NT2/D1 (cell line): ENCODE data around the gene GUF1.
A peak's percentile ranks its signal among the peaks of the same experiment; 100 is the strongest.

ENCODE experiments used
- DNase-seq: peaks from one replicate; pipeline ENCODE4 v3.0.0-alpha.2; 2011; ENCODE audit warnings: low read depth, low spot score
- H3K27me3 ChIP-seq: 2 replicates; pipeline ENCODE4 v1.6.0; 2011; ENCODE audit warnings: mild to moderate bottlenecking; ENCODE audit not compliant: insufficient read length, insufficient read depth
- H3K36me3 ChIP-seq: 2 replicates; pipeline ENCODE4 v1.6.1; 2011; ENCODE audit warnings: mild to moderate bottlenecking, low read length, mixed read lengths; ENCODE audit not compliant: insufficient read depth, insufficient read length
- H3K4me1 ChIP-seq: 2 replicates; pipeline ENCODE4 v1.5.1; 2011; ENCODE audit not compliant: insufficient read depth, insufficient read length
- H3K4me3 ChIP-seq: 2 replicates; pipeline ENCODE4 v1.5.1; 2011; ENCODE audit warnings: low read depth; ENCODE audit not compliant: insufficient read length
- H3K9ac ChIP-seq: 2 replicates; pipeline ENCODE4 v1.6.0; 2011; ENCODE audit warnings: low read depth; ENCODE audit not compliant: insufficient read length
- H3K9me3 ChIP-seq: 2 replicates; pipeline ENCODE4 v1.5.1; 2011; ENCODE audit warnings: mild to moderate bottlenecking, low read length; ENCODE audit not compliant: insufficient read depth
- SUZ12 ChIP-seq: IDR thresholded peaks from 2 replicates; pipeline ENCODE4 v1.6.1; 2011; ENCODE audit not compliant: insufficient read length, insufficient read depth; ENCODE audit errors: extremely low read depth
- YY1 ChIP-seq: IDR thresholded peaks from 2 replicates; pipeline ENCODE4 v1.6.1; 2011; ENCODE audit not compliant: insufficient read length, insufficient read depth
- ZNF274 ChIP-seq: IDR thresholded peaks from 2 replicates; pipeline ENCODE4 v1.6.1; 2011; ENCODE audit warnings: mild to moderate bottlenecking, low read depth, low read length

GUF1 gene

DNA sequence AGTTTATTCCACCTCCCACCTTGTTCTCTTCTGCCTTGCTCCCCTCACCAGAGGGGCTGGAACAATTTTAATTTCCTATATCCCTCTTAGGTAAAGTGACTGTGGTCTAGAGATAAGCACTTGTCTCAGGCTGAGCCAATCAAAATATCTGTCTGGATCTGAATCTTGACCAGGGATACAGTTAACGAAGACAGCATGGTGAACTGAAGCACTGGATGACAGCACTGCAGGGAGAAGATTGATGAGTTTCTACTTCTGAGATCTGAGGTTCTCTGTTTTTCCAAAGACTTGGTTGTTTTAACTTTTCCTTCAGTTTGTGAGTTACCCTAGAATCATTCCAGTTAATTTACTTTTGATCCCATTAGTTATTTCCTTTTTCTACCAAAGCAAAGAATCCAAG lies 34.9 kb downstream of the GUF1 start:
- Histone ChIP-seq H3K4me1 (no peaks in the 10 kb centered on the region), H3K27me3 (no peaks in the 10 kb centered on the region), H3K9me3 (no peaks in the 10 kb centered on the region), H3K36me3 (no peaks in the 10 kb centered on the region), H3K4me3 (no peak overlapping the region), H3K9ac (no peak overlapping the region)
- TF ChIP-seq ZNF274, result no peak
- TF ChIP-seq SUZ12, result no peak
- TF ChIP-seq YY1, result no peak
- DNase-seq, result no peak

DNA sequence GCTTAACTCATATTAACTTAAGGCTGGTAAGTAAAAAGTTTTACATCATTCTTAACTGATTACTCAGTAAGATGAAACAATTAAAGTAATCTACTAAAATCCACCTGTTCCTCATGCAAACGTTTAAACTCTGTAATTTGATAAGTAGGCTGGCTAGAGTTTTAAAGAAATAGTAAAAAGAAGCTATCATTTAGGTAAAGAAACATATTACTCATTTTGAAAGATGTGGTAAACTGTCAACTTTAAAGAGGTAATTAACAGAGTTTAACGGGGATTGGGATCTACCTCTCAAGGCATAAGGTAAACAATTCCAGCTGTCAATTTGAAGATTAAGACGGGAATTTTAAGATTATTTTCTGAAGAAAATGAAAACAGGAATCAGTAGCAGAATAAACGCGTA lies 38.4 kb downstream of the GUF1 start:
- no peak for DNase-seq
- Histone ChIP-seq H3K4me1 (no peaks in the 10 kb centered on the region), H3K27me3 (no peaks in the 10 kb centered on the region), H3K9ac (no peak overlapping the region), H3K4me3 (no peak overlapping the region), H3K36me3 (no peaks in the 10 kb centered on the region), H3K9me3 (no peaks in the 10 kb centered on the region)
- no peak for TF ChIP-seq SUZ12
- TF ChIP-seq YY1, result no peak

DNA sequence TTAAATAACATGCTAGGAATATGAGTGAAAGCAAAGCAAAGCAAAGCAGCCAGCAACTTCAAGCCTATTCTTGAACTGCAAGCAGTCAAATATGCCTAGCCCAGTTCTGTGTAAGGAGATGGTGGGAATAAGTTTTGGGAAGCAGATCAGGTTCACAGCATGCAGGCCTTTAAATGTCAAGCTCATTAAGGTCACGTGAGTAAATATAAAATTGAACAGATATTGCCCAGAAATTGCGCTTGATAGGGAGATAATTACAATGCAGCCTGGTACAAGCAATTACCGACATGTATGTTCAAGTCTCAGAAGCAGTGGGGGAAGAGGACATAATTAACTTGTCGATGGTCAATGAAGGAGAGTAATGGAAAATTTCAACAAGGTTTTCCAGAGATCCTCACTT lies 42.2 kb downstream of the GUF1 start:
- Histone ChIP-seq H3K4me3 (no peak overlapping the region), H3K4me1 (no peaks in the 10 kb centered on the region), H3K9me3 (no peaks in the 10 kb centered on the region), H3K36me3 (no peaks in the 10 kb centered on the region), H3K27me3 (no peaks in the 10 kb centered on the region), H3K9ac (no peak overlapping the region)
- TF ChIP-seq ZNF274, result no peak
- TF ChIP-seq SUZ12, result no peak
- no peak for TF ChIP-seq YY1
- DNase-seq, result no peak

DNA sequence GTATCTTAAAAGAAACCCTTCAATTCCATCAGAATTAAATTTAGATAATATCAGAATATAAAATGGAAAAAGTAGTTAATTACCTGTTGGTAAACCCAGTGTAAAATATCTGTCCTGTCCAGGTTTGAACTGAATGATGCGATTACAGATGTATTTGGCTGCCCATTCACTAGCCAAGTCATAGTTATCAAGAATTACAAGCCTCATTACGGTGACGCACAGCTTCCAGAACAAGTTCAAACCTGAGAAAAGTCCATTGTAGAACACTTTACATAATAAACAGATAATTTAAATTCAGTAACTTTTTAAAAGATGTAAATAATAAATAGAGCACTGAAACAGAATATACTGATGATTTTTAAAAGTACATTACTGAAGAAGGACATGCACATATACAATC lies 43.8 kb downstream of the GUF1 start:
- no peaks in the 10 kb centered on the region for H3K4me1 ChIP-seq
- TF ChIP-seq SUZ12 (no peak), YY1 (no peak), ZNF274 (no peak)

DNA sequence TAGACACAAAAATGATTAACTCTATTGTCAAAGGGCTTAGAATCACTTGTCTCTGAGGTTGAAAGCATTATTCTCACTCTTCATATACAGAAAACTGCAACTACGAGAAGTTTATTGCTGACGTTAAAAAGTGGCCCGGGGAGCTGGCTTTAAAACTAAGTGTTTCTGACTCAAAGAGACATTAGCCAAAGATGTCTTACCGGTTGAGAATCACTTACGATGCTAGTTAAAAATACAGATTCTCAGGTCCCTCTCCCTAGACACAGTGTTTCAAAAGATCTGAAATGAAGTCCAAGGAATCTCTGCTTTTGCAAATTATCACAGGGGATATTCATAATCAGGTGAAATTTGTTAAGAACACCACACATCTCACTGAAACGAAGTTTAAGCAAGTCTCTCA lies 46.9 kb downstream of the GUF1 start:
- H3K9ac ChIP-seq, result no peak overlapping the region
- TF ChIP-seq YY1 (no peak), ZNF274 (no peak), SUZ12 (no peak)

More for the DNA sequence above, 43.8 kb downstream of the GUF1 start:
- Histone ChIP-seq H3K9ac (no peak overlapping the region), H3K36me3 (no peaks in the 10 kb centered on the region), H3K9me3 (no peaks in the 10 kb centered on the region), H3K4me3 (no peak overlapping the region), H3K27me3 (peaks cover 5% of the 10 kb centered on the region)
- no peak for DNase-seq

DNA sequence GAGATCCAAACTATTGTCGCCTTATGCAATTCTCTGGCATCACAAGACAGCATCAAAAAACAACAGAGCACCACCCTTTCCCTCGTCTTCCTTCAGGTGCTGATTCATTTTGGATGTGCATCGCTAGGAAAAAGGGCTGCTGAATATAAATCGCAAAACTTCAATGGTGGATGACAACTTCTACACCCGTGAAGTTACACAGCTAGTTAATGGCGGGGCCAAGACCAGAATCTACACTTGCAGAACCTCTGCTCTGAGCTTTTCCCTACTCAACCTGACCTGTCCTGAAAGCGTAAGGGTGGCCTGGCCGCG lies 47.5 kb downstream of the GUF1 start:
- Histone ChIP-seq H3K9me3 (no peaks in the 10 kb centered on the region), H3K27me3 (peaks cover 12% of the 10 kb centered on the region), H3K4me3 (peak overlapping the region; percentile 63), H3K9ac (peak overlapping the region; percentile 89), H3K4me1 (no peaks in the 10 kb centered on the region), H3K36me3 (no peaks in the 10 kb centered on the region)
- DNase-seq, result no peak
- no peak for TF ChIP-seq SUZ12
- no peak for TF ChIP-seq YY1
- no peak for TF ChIP-seq ZNF274

More for the DNA sequence above, 46.9 kb downstream of the GUF1 start:
- no peaks in the 10 kb centered on the region for H3K9me3 ChIP-seq
- H3K36me3 ChIP-seq, result no peaks in the 10 kb centered on the region
- H3K4me1 ChIP-seq, result no peaks in the 10 kb centered on the region
- peaks cover 12% of the 10 kb centered on the region for H3K27me3 ChIP-seq
- DNase-seq, result no peak
- peak overlapping the region; percentile 63 for H3K4me3 ChIP-seq

DNA sequence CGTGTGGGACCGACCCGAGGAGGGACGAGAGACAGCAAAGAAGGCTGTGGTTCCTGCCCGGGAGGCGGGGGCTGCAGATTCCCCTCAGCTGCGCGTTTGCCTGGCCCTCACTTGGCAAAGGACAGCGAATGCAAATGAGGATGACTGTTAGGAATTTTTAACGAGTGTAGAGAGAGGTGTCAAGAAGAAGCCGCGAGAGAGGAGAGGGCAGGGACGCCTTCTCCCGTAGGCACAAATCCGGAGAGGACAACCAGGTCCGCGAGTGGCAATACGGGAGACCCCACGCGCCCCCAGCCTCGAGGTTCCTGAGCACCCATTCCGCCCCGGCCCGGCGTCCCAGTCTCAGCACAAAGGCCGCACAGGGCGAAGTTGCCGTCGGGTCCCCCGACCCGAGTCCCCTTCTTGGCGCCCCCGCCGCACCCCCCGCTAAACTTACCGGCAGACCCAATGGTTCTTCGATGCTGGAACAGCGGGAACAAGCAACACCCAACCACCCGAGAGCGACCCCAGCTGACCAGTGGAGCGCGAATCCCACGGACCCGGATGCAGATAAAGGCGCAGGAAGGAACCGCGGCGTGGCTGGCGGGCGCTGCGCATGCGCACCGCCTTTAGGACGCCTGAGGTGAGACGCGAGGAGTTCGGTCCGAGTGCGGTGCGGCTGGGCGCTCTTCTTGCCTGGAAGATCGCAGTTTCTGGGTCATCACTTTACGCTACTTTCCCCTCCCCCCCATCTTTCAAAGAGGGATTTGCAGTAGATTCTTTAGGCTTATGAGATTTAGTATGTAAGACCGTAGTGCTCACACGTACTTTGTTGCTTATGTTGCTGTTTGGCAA lies 48.0 kb downstream of the GUF1 start, which contains the start of gene GNPDA2:
Gene GNPDA2 (minus strand): TSS at position 519 of the 834 bp plus-strand sequence. CDS start 4,349 bp downstream, outside the sequence.
- H3K4me3 ChIP-seq, result peak within 1 kb of the TSS; percentile 63
- H3K4me1 ChIP-seq, result no peaks in the 10 kb centered on the region
- TF ChIP-seq SUZ12 (no peak), YY1 (no peak), ZNF274 (no peak)
- H3K9ac ChIP-seq, result peak within 1 kb of the TSS; percentile 89
- peaks cover 12% of the 10 kb centered on the region for H3K27me3 ChIP-seq
- DNase-seq, result peak; percentile 44
- no peaks in the 10 kb centered on the region for H3K9me3 ChIP-seq
- H3K36me3 ChIP-seq, result no peaks in the 10 kb centered on the region
